ENCODE results near the gene HS6ST1.
A peak's percentile ranks its signal among the peaks of the same experiment; 100 is the strongest.

Gene HS6ST1

GRCh38 chr2:128357506-128358370, 39.1 kb upstream of the HS6ST1 start:
- Mint-ChIP-seq H3K9me3 (no peaks in the 10 kb centered on the region), H3K4me1 (no peaks in the 10 kb centered on the region), H3K27ac (no peak overlapping the region), H3K4me3 (no peak overlapping the region), H3K36me3 (ENCODE audit: low read depth) (no peaks in the 10 kb centered on the region), H3K27me3 (no peaks in the 10 kb centered on the region)
- DNase-seq: no peak
- ATAC-seq: no peak

DNA sequence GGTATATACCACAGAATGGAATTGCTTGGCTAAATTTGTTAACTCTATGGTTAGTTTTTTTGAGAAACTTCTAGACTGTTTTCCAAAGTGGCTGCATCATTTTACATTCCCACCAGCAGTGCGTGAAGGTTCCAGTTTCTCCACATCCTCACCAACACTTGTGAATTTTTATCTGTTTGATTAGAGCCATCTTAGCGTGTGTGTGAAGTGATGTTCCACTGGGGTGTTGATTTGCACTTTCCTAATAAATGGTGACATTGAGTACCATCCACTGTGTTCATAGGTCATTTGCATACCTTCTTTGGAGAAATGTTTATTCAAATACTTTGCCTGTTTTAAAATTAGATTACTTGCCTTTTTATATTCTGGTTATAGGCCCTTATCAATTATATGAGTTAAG, 37.5 kb upstream of the HS6ST1 start:
- H3K9me3 Mint-ChIP-seq: peaks cover 8% of the 10 kb centered on the region
- ATAC-seq: no peak

DNA sequence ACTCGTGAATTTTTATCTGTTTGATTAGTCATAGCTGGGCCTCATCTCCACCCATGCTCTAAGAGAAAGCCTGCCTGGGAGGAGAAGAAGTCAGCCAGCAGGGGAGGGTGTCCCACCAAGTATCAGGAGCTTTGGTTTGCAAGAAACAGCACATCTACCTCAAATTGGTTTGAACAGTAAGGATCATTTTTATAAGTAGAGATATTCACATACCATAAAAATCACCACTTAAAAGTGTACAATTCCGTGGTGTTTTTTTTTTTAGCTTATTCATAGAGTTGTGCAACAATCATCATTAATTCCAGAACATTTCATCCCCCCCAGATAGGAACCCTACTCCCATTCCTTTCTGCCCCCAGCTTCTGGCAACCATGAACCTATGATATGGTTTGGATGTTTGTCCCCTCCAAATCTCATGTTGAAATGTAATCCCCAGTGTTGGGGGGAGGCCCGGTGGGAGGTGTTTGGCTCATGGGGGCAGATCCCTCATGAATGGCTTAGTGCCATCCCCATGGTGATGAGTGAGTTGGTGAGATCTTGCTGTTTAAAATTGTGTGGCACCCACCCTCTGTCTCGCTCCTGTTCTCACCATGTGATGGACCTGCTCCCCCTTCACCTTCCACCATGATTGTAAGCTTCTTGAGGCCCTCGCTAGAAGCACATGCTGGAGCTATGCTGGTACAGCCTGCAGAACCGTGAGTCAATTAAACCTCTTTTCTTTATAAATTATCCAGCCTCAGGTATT, 36.2 kb upstream of the HS6ST1 start:
- no peaks in the 10 kb centered on the region for H3K4me1 Mint-ChIP-seq
- no peak overlapping the region for H3K27ac Mint-ChIP-seq
- peaks cover 12% of the 10 kb centered on the region for H3K9me3 Mint-ChIP-seq
- ATAC-seq: no peak
- H3K4me3 Mint-ChIP-seq: no peak overlapping the region
- DNase-seq: no peak
- no peaks in the 10 kb centered on the region for H3K27me3 Mint-ChIP-seq
- H3K36me3 Mint-ChIP-seq (ENCODE audit: low read depth): no peaks in the 10 kb centered on the region

More for the DNA sequence above, 37.5 kb upstream of the HS6ST1 start:
- Mint-ChIP-seq H3K4me1 (no peaks in the 10 kb centered on the region), H3K27ac (no peak overlapping the region), H3K36me3 (ENCODE audit: low read depth) (no peaks in the 10 kb centered on the region), H3K27me3 (no peaks in the 10 kb centered on the region), H3K4me3 (no peak overlapping the region)
- no peak for DNase-seq

- ATAC-seq (no peak), DNase-seq (no peak)
- H3K4me1 Mint-ChIP-seq: no peaks in the 10 kb centered on the region
- H3K4me3 Mint-ChIP-seq: no peak overlapping the region
- H3K27me3 Mint-ChIP-seq: no peaks in the 10 kb centered on the region
- no peaks in the 10 kb centered on the region for H3K36me3 Mint-ChIP-seq (ENCODE audit: low read depth)
- peaks cover 12% of the 10 kb centered on the region for H3K9me3 Mint-ChIP-seq
- H3K27ac Mint-ChIP-seq: no peak overlapping the region
These were observed 35.5 kb upstream of the HS6ST1 start for GRCh38 chr2:128354161-128354560.

DNA sequence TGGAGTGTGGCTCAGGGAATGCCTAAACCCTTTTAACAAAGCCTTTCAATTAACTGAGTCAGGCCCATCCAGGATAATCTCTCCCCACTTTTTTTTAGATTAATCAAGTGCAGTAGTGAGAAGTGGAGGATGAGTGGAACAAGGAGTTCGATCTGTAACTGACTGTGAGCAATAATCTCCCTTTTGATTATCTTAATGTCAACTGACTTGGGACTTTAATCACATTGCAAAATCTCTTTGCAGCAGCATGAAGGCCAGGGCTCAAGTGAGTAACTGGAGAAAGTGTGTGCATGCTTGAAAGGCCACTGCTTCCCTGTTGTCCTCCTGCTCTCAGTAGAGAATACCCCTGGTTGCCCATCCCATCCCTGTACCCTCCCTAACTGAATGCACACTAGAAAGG, 32.1 kb upstream of the HS6ST1 start:
- no peaks in the 10 kb centered on the region for H3K36me3 Mint-ChIP-seq (ENCODE audit: low read depth)
- no peak overlapping the region for H3K27ac Mint-ChIP-seq
- DNase-seq: no peak
- H3K27me3 Mint-ChIP-seq: no peaks in the 10 kb centered on the region
- H3K4me1 Mint-ChIP-seq: no peaks in the 10 kb centered on the region
- H3K4me3 Mint-ChIP-seq: no peak overlapping the region
- ATAC-seq: no peak
- peaks cover 12% of the 10 kb centered on the region for H3K9me3 Mint-ChIP-seq

DNA sequence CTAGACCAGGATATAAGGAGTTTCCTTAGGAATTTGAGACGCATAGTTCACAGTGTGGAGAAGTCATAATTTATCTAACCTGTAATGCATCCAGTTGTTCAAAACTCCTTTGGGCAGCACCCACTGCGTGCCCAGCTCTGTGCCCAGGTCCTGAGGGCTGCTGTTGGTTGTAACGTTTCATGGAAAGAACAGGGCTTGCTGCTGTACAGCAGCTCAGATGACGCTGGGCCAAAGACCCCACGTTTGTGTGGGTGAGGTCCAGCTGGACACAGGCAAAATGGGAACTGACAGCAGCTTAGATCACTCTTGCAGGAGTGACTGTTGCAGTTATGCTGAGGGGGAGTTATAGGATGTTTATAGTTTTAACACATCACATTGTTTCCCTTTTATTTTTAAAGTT, 30.0 kb upstream of the HS6ST1 start:
- DNase-seq: no peak
- peaks cover 12% of the 10 kb centered on the region for H3K9me3 Mint-ChIP-seq
- H3K27me3 Mint-ChIP-seq: no peaks in the 10 kb centered on the region
- no peak overlapping the region for H3K27ac Mint-ChIP-seq
- no peaks in the 10 kb centered on the region for H3K36me3 Mint-ChIP-seq (ENCODE audit: low read depth)
- H3K4me1 Mint-ChIP-seq: no peaks in the 10 kb centered on the region
- H3K4me3 Mint-ChIP-seq: no peak overlapping the region
- ATAC-seq: no peak

DNA sequence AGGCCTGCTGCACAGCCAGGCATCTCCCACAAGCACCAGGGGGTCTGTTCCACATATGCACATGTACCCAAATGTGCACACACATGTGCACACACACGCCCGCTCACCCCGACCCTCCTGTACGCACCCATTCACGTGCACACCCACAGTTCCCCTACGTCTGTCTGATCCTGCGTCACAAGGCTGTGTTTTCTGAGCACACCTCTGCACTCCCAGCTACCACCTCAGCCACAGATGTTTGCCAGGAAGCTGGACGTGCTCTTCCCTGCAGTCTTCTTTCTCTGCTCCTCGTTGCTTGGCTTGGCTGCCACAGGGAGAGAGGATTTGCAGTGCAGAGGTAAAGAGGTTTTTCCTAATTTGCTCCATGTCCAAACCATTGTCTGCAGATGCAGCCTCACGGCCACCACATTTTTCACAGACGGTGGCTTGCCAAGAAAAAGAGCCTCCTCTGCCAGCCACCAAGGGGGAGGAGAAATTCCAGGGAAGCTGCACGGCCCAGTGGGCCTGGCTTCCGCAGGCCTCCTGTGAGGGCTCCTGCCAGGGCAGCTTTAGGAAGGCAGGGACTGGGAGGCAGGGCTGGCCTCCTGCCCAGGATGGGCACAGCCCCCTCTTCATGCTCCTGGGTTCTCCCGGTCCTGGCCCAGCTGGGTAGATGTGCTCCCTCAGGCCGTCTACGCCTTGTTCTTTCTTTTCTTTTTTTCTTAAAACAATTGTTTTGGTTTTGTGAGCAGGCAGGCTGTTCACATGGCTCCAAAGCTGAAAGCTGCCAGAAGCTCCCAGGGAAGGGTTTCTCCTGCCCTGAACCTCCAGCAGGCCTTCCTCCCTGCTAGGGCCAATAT, 29.3 kb upstream of the HS6ST1 start:
- Mint-ChIP-seq H3K9me3 (peaks cover 12% of the 10 kb centered on the region), H3K27me3 (no peaks in the 10 kb centered on the region), H3K27ac (no peak overlapping the region), H3K36me3 (ENCODE audit: low read depth) (no peaks in the 10 kb centered on the region), H3K4me3 (no peak overlapping the region), H3K4me1 (no peaks in the 10 kb centered on the region)
- DNase-seq (no peak), ATAC-seq (no peak)

DNA sequence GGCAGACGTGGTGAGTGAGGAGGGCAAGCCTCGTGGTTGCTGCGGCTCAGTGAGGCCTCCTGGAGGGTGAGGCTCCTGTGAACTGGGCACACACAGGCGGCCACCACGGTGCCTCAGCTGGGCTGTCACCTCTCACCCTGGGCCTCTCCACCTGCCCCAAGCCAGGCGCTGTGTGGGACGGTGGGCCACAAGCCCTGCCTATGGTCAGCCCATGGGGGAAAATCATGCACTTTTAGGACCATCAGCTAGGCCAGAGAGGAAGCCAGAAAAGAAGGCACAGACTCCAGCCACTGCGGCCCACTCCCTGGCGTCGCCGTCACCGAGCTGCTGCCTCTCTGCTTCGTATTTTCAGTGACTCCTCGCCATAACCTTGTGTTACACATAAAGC, 28.5 kb upstream of the HS6ST1 start:
- H3K27me3 Mint-ChIP-seq: no peaks in the 10 kb centered on the region
- H3K4me3 Mint-ChIP-seq: no peak overlapping the region
- H3K4me1 Mint-ChIP-seq: no peaks in the 10 kb centered on the region
- peak; percentile 23 for ATAC-seq
- no peak for DNase-seq
- H3K27ac Mint-ChIP-seq: no peak overlapping the region
- peaks cover 12% of the 10 kb centered on the region for H3K9me3 Mint-ChIP-seq
- H3K36me3 Mint-ChIP-seq (ENCODE audit: low read depth): no peaks in the 10 kb centered on the region

GRCh38 chr2:128346291-128347170, 27.9 kb upstream of the HS6ST1 start:
- H3K27ac Mint-ChIP-seq: no peak overlapping the region
- H3K4me1 Mint-ChIP-seq: no peaks in the 10 kb centered on the region
- DNase-seq: no peak
- H3K9me3 Mint-ChIP-seq: peaks cover 11% of the 10 kb centered on the region
- peak; percentile 11 for ATAC-seq
- H3K27me3 Mint-ChIP-seq: no peaks in the 10 kb centered on the region
- H3K4me3 Mint-ChIP-seq: no peak overlapping the region
- no peaks in the 10 kb centered on the region for H3K36me3 Mint-ChIP-seq (ENCODE audit: low read depth)

DNA sequence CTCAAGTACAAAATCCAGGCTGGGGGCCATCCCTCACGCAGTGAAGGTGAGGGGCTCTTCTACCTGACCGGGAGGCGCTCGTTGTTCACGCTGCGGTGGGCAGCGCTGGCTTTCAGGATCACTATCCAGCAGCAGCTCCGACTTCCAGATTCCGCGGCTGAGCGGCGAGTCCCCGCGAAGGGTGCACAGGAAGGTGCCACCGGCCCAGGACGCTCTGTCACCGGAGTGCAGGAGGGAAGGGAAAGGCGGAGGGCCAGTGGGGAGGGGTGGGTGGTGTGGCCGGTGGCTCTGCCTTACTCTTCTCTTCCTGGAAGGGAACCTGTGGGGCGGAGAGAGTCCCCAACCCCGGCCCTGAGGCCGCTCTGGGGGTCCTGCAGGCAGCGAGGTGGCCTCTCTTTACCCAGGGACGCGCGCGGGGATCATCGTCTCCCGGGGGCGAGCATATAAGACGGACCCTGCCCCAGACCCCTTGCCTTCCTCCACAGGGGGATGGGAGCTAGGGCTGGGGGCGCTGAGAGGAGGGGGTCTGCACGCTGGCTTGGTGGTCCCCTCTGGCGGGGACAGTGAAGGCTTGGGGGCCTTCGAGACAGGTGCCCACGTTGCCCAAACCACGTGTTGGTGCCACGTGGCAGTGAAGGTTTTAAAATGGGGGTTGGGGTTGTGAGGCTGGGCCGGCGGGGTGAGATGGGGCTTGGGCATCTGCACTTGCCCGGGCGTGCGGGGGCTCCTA, 26.9 kb upstream of the HS6ST1 start:
- Mint-ChIP-seq H3K9me3 (peaks cover 4% of the 10 kb centered on the region), H3K36me3 (ENCODE audit: low read depth) (no peaks in the 10 kb centered on the region), H3K27me3 (no peaks in the 10 kb centered on the region), H3K27ac (no peak overlapping the region), H3K4me3 (no peak overlapping the region), H3K4me1 (no peaks in the 10 kb centered on the region)
- ATAC-seq (no peak), DNase-seq (no peak)

GRCh38 chr2:128344101-128344500, 25.4 kb upstream of the HS6ST1 start:
- DNase-seq (no peak), ATAC-seq (no peak)
- no peaks in the 10 kb centered on the region for H3K36me3 Mint-ChIP-seq (ENCODE audit: low read depth)
- H3K27ac Mint-ChIP-seq: no peak overlapping the region
- no peaks in the 10 kb centered on the region for H3K4me1 Mint-ChIP-seq
- H3K27me3 Mint-ChIP-seq: no peaks in the 10 kb centered on the region
- peaks cover 9% of the 10 kb centered on the region for H3K9me3 Mint-ChIP-seq
- no peak overlapping the region for H3K4me3 Mint-ChIP-seq

DNA sequence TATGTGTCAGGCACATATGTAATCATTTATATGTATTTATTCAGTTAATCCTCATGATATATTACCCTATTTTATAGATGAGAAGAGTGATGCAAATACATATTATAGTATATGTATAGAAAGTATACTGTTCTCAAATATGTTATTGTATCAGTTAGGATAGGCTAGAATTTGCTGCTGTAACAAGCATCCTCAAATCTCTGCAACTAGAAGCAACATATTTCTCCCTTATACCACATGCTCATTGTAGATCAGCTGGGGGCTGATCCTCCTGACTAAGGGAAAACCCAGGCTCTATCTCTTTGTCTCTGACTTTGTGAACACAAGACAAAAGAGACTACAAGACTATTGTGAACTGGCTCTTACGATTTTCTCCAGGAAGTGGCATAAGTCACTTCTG, 24.8 kb upstream of the HS6ST1 start:
- ATAC-seq: no peak
- H3K4me3 Mint-ChIP-seq: no peak overlapping the region
- H3K36me3 Mint-ChIP-seq (ENCODE audit: low read depth): no peaks in the 10 kb centered on the region
- no peak for DNase-seq
- no peaks in the 10 kb centered on the region for H3K27me3 Mint-ChIP-seq
- H3K27ac Mint-ChIP-seq: no peak overlapping the region
- H3K4me1 Mint-ChIP-seq: no peaks in the 10 kb centered on the region
- H3K9me3 Mint-ChIP-seq: peaks cover 9% of the 10 kb centered on the region

DNA sequence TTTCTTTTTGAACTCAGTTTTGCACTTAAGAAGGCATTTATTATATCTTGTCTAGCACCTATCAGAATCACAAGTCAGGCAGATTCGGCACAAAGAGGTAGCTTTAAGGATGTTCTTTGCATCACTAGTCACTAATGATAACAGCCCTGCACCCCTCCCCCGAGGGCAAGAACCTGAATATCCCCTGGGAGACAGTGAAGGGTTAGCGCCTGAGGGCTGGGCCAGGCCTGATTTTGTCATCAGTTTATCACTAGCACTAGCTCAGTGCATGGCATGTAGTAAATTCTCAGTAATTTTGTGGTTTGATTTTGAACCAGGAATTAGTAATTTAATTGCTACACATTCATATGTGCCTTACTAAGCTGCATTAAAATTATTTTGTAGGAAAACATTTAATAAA, 23.9 kb upstream of the HS6ST1 start:
- H3K4me3 Mint-ChIP-seq: no peak overlapping the region
- no peaks in the 10 kb centered on the region for H3K36me3 Mint-ChIP-seq (ENCODE audit: low read depth)
- DNase-seq (no peak), ATAC-seq (no peak)
- no peak overlapping the region for H3K27ac Mint-ChIP-seq
- no peaks in the 10 kb centered on the region for H3K27me3 Mint-ChIP-seq
- H3K9me3 Mint-ChIP-seq: peaks cover 9% of the 10 kb centered on the region
- no peaks in the 10 kb centered on the region for H3K4me1 Mint-ChIP-seq
